Activated CD4-positive, alpha-beta memory T cell treated with anti-CD3 and anti-CD28 coated beads, Interleukin-2, amount 10 ng/mL, durations not matched to agents 7 days and 5 days (primary cell): ENCODE results near the gene CLSTN2. TPM values are rescaled to one million over a fixed set of nuclear protein-coding genes. Genes with fewer than 3 reads are reported as not detected.

Experiments
- CTCF ChIA-PET: fragments of 350-600 bp; sonication (Branson Sonifier 250); formaldehyde crosslinking; loops from one replicate; lab custom pipeline; 2021; ENCODE audit warnings: antibody characterized with exemption, inconsistent platforms; lab: Charles Lee
- POLR2A ChIA-PET: fragments of 350-600 bp; sonication (Branson Sonifier 250); formaldehyde crosslinking; loops from one replicate; lab custom pipeline; 2021; ENCODE audit warnings: antibody characterized with exemption; lab: Charles Lee
- DNase-seq: peaks from one replicate; pipeline ENCODE4 v3.0.0-alpha.2; 2020
- H3K27ac Mint-ChIP-seq: one replicate; pipeline ENCODE4 v1.8.0; 2021; ENCODE audit warnings: mild to moderate bottlenecking, mixed read lengths
- H3K27me3 Mint-ChIP-seq: one replicate; pipeline ENCODE4 v1.8.0; 2021; ENCODE audit warnings: mixed read lengths
- H3K36me3 Mint-ChIP-seq: one replicate; pipeline ENCODE4 v1.8.0; 2021; ENCODE audit warnings: low read depth, mixed read lengths
- H3K4me1 Mint-ChIP-seq: one replicate; pipeline ENCODE4 v1.8.0; 2021; ENCODE audit warnings: mixed read lengths
- H3K4me3 Mint-ChIP-seq: one replicate; pipeline ENCODE4 v1.8.0; 2021; ENCODE audit warnings: mild to moderate bottlenecking, mixed read lengths
- H3K9me3 Mint-ChIP-seq: one replicate; pipeline ENCODE4 v1.8.0; 2021; ENCODE audit warnings: mixed read lengths
- total RNA-seq, 2 experiments: library from RNA; stranded (reverse); gene quantifications; one replicate each; pipeline ENCODE4 v1.2.3, GENCODE V29; 2021

The CLSTN2 gene
- total RNA-seq, 2 experiments from 2014 or later: not detected

GRCh38 chr3:140223631-140224030 is 288.6 kb downstream of the CLSTN2 start:
- ChIA-PET POLR2A (no interaction called here), CTCF (no interaction called here)
- no peak for DNase-seq
- no peaks in the 10 kb centered on the region for H3K4me1 Mint-ChIP-seq
- no peak overlapping the region for H3K27ac Mint-ChIP-seq
- H3K4me3 Mint-ChIP-seq: no peak overlapping the region
- H3K36me3 Mint-ChIP-seq: no peaks in the 10 kb centered on the region
- H3K27me3 Mint-ChIP-seq: no peaks in the 10 kb centered on the region
- H3K9me3 Mint-ChIP-seq: no peaks in the 10 kb centered on the region

GRCh38 chr3:140224307-140224706 is 289.3 kb downstream of the CLSTN2 start:
- Mint-ChIP-seq H3K36me3 (no peaks in the 10 kb centered on the region), H3K4me1 (no peaks in the 10 kb centered on the region), H3K4me3 (no peak overlapping the region), H3K27ac (no peak overlapping the region), H3K27me3 (no peaks in the 10 kb centered on the region), H3K9me3 (no peaks in the 10 kb centered on the region)
- no peak for DNase-seq
- POLR2A ChIA-PET: no interaction called here
- CTCF ChIA-PET: no interaction called here

- POLR2A ChIA-PET: no interaction called here
- no peaks in the 10 kb centered on the region for H3K4me1 Mint-ChIP-seq
- H3K4me3 Mint-ChIP-seq: no peak overlapping the region
- H3K9me3 Mint-ChIP-seq: no peaks in the 10 kb centered on the region
- H3K27me3 Mint-ChIP-seq: no peaks in the 10 kb centered on the region
- CTCF ChIA-PET: no interaction called here
- no peaks in the 10 kb centered on the region for H3K36me3 Mint-ChIP-seq
- H3K27ac Mint-ChIP-seq: no peak overlapping the region
- DNase-seq: no peak
These were observed 291.0 kb downstream of the CLSTN2 start for GRCh38 chr3:140225996-140226395.

DNA sequence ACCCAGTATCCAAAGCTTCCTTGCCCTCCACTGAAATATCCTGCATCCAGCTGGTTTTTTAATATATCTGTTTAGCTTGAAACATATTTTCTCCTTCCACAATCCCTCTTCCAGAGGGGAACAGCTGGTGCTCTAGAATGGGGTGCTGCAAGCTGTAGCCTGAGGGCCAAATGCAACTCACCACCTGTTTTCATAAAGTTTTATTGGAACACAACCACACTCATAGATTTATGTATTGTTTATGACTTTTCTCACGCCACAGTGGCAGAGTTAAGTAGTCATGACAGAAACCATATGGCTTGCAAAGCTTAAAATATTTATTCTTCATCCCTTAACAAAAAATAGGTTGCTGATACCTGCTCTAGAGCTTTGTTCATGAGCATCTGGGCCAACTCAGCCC is 298.7 kb downstream of the CLSTN2 start:
- no peaks in the 10 kb centered on the region for H3K4me1 Mint-ChIP-seq
- no peaks in the 10 kb centered on the region for H3K9me3 Mint-ChIP-seq
- H3K36me3 Mint-ChIP-seq: no peaks in the 10 kb centered on the region
- POLR2A ChIA-PET: no interaction called here
- no peak for DNase-seq
- H3K27ac Mint-ChIP-seq: no peak overlapping the region
- H3K4me3 Mint-ChIP-seq: no peak overlapping the region
- CTCF ChIA-PET: no interaction called here
- no peaks in the 10 kb centered on the region for H3K27me3 Mint-ChIP-seq

DNA sequence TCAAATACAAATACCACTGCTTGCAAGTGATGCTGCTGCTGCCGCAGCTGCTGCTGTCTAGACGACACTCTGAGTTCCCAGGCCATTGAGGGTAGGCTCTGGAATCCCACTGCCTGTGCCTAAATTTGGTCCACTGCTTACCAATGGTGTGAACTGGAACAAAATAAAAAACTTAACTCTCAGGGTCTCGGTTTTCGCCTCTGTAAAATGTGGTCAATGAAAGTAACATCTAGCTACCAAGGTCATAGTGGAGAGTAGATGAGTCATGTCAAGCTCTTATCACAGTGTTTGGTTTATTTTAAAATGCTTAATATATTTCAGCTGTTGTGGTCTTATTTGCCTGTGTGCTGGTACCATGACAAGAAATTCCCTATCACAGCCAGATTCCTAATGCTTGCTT is 299.3 kb downstream of the CLSTN2 start:
- POLR2A ChIA-PET: no interaction called here
- H3K36me3 Mint-ChIP-seq: no peaks in the 10 kb centered on the region
- no peaks in the 10 kb centered on the region for H3K9me3 Mint-ChIP-seq

GRCh38 chr3:140236836-140237501 is 302.0 kb downstream of the CLSTN2 start:
- Mint-ChIP-seq H3K27me3 (no peaks in the 10 kb centered on the region), H3K4me1 (no peaks in the 10 kb centered on the region), H3K27ac (no peak overlapping the region), H3K4me3 (no peak overlapping the region), H3K36me3 (no peaks in the 10 kb centered on the region), H3K9me3 (no peaks in the 10 kb centered on the region)
- CTCF ChIA-PET: no interaction called here
- no peak for DNase-seq
- POLR2A ChIA-PET: no interaction called here

More for the DNA sequence above, 299.3 kb downstream of the CLSTN2 start:
- Mint-ChIP-seq H3K27ac (no peak overlapping the region), H3K27me3 (no peaks in the 10 kb centered on the region), H3K4me1 (no peaks in the 10 kb centered on the region), H3K4me3 (no peak overlapping the region)
- no peak for DNase-seq
- CTCF ChIA-PET: no interaction called here

DNA sequence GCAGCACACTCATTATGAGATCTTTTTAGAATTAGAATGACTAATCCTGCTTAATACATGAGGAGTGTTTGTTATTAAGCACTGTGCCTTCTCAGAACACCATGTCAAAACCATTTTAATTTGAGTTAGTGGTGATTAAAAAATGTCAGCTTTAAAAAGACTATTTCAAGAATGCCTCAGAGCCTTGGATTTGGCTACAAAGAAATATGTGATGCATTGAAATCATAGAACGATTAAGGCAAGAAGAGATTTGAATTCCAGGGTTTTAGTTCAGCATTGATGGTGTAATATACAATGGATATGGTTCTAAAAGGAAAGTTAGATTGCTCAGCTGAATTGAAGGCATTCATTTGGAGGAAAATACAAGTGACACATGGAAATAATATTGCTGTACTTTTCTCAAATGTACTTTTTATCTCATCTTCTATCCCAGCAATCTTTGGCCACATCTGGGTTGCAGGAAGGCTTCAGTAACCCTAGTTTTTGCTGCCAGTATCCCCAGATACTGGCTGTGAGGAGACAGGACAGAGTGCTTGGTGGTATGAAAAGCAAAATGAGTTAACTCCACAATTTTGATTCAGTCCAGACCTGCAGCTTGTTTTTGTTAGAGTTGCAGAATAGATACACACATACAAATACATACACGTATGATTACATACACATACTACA is 303.8 kb downstream of the CLSTN2 start:
- no peaks in the 10 kb centered on the region for H3K4me1 Mint-ChIP-seq
- no peak overlapping the region for H3K27ac Mint-ChIP-seq
- no peaks in the 10 kb centered on the region for H3K27me3 Mint-ChIP-seq
- DNase-seq: no peak
- H3K4me3 Mint-ChIP-seq: no peak overlapping the region
- no peaks in the 10 kb centered on the region for H3K36me3 Mint-ChIP-seq
- ChIA-PET POLR2A (no interaction called here), CTCF (no interaction called here)
- no peaks in the 10 kb centered on the region for H3K9me3 Mint-ChIP-seq

- ChIA-PET POLR2A (no interaction called here), CTCF (no interaction called here)
These were observed 307.9 kb downstream of the CLSTN2 start for GRCh38 chr3:140242818-140243276.

DNA sequence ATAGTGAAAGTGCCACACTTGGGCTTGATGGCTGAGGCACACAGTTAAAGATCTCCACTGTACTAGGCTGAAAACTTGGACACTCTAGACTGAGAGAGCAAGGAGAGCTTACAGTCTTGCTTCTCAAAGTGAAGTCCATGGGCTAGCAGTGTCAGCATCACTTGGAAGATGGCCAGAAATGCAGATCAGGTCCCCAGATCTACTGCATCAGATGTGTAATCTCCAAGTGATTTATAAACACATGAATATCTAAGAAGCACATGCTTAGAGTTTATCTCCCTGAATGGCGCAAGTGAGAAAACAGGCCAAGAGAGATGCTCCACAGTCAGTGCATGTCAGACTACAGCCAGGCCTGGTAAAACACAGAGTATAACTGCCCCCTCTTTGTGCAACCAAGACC is 308.6 kb downstream of the CLSTN2 start:
- ChIA-PET CTCF (no interaction called here), POLR2A (no interaction called here)
- Mint-ChIP-seq H3K27ac (no peak overlapping the region), H3K36me3 (no peaks in the 10 kb centered on the region), H3K9me3 (no peaks in the 10 kb centered on the region), H3K27me3 (no peaks in the 10 kb centered on the region), H3K4me3 (no peak overlapping the region), H3K4me1 (no peaks in the 10 kb centered on the region)
- DNase-seq: no peak

More at GRCh38 chr3:140242818-140243276, 307.9 kb downstream of the CLSTN2 start:
- no peak overlapping the region for H3K27ac Mint-ChIP-seq
- no peaks in the 10 kb centered on the region for H3K36me3 Mint-ChIP-seq
- no peaks in the 10 kb centered on the region for H3K27me3 Mint-ChIP-seq
- H3K4me3 Mint-ChIP-seq: no peak overlapping the region
- no peaks in the 10 kb centered on the region for H3K9me3 Mint-ChIP-seq
- DNase-seq: no peak
- no peaks in the 10 kb centered on the region for H3K4me1 Mint-ChIP-seq

- Mint-ChIP-seq H3K4me1 (no peaks in the 10 kb centered on the region), H3K27ac (no peak overlapping the region), H3K27me3 (no peaks in the 10 kb centered on the region), H3K9me3 (no peaks in the 10 kb centered on the region), H3K36me3 (no peaks in the 10 kb centered on the region), H3K4me3 (no peak overlapping the region)
- DNase-seq: no peak
- POLR2A ChIA-PET: no interaction called here
- CTCF ChIA-PET: no interaction called here
These were observed 309.9 kb downstream of the CLSTN2 start for GRCh38 chr3:140244893-140245292.

- Mint-ChIP-seq H3K27ac (no peak overlapping the region), H3K9me3 (no peaks in the 10 kb centered on the region), H3K4me1 (no peaks in the 10 kb centered on the region), H3K4me3 (no peak overlapping the region), H3K27me3 (no peaks in the 10 kb centered on the region), H3K36me3 (no peaks in the 10 kb centered on the region)
- POLR2A ChIA-PET: no interaction called here
- DNase-seq: no peak
- CTCF ChIA-PET: no interaction called here
These were observed 311.6 kb downstream of the CLSTN2 start for GRCh38 chr3:140246578-140246977.

GRCh38 chr3:140247775-140248174 is 312.8 kb downstream of the CLSTN2 start:
- Mint-ChIP-seq H3K36me3 (no peaks in the 10 kb centered on the region), H3K4me3 (no peak overlapping the region), H3K9me3 (no peaks in the 10 kb centered on the region), H3K27ac (no peak overlapping the region), H3K4me1 (no peaks in the 10 kb centered on the region), H3K27me3 (no peaks in the 10 kb centered on the region)
- CTCF ChIA-PET: no interaction called here
- DNase-seq: no peak
- POLR2A ChIA-PET: no interaction called here

DNA sequence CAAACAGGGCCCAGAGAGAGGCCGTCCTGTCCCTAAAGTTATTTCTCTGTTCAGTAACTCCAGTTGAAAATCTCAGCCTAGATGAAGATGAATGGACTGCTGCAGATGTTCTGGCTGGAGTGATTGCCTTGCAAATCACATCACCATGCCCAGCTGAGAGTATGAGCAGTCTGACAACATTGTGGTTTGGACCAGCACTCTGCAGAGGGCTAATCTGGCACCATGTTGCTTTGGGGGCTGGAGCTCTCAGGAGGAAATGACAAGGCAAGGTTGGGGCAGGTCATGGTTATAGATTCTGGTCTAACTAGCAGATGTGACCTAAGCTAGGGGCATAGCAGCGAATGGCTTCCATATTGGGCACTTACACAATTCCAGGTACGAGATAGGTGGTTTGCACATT is 314.2 kb downstream of the CLSTN2 start:
- H3K4me3 Mint-ChIP-seq: no peak overlapping the region
- H3K27ac Mint-ChIP-seq: no peak overlapping the region
- no peaks in the 10 kb centered on the region for H3K27me3 Mint-ChIP-seq
- no peaks in the 10 kb centered on the region for H3K9me3 Mint-ChIP-seq
- no peak for DNase-seq
- no peaks in the 10 kb centered on the region for H3K36me3 Mint-ChIP-seq
- CTCF ChIA-PET: interaction anchor here (0.9 kb wide), 1 partner anchor 8 kb away, joined by 3 read pairs; no protein-coding TSS in a partner anchor
- H3K4me1 Mint-ChIP-seq: no peaks in the 10 kb centered on the region
- POLR2A ChIA-PET: no interaction called here
